Activated CD4-positive, CD25-positive, alpha-beta regulatory T cell treated with anti-CD3 and anti-CD28 coated beads, Interleukin-2, amount 50 U/mL, for 72 hours (primary cell): ENCODE results near the gene ANKRD34A.

ENCODE experiments used
- DNase-seq: peaks from one replicate; pipeline ENCODE4 v3.0.0; 2021

ANKRD34A gene

GRCh38 chr1:145990249-145990855, 26.0 kb upstream of the ANKRD34A start:
- no peak for DNase-seq

GRCh38 chr1:145988773-145989172, 24.4 kb upstream of the ANKRD34A start:
- no peak for DNase-seq

- no peak for DNase-seq
These were observed 23.6 kb upstream of the ANKRD34A start for GRCh38 chr1:145987926-145988325.

- DNase-seq, result no peak
These were observed 22.2 kb upstream of the ANKRD34A start for GRCh38 chr1:145986551-145986950.

GRCh38 chr1:145985502-145986439, 21.4 kb upstream of the ANKRD34A start:
- DNase-seq, result no peak

- no peak for DNase-seq
These were observed 20.7 kb upstream of the ANKRD34A start for GRCh38 chr1:145985129-145985501.

- no peak for DNase-seq
These were observed 19.8 kb upstream of the ANKRD34A start for GRCh38 chr1:145983960-145984830.

GRCh38 chr1:145983206-145983675, 18.9 kb upstream of the ANKRD34A start:
- DNase-seq, result no peak

GRCh38 chr1:145982010-145982723, 17.8 kb upstream of the ANKRD34A start:
- DNase-seq, result no peak

GRCh38 chr1:145980457-145980994, 16.2 kb upstream of the ANKRD34A start:
- DNase-seq, result no peak

GRCh38 chr1:145979746-145980456, 15.5 kb upstream of the ANKRD34A start:
- no peak for DNase-seq

- DNase-seq, result peak; percentile 69
These were observed 14.7 kb upstream of the ANKRD34A start for GRCh38 chr1:145978854-145979745.

- DNase-seq, result no peak
These were observed 14.1 kb upstream of the ANKRD34A start for GRCh38 chr1:145978471-145978853.

GRCh38 chr1:145977486-145978470, 13.4 kb upstream of the ANKRD34A start:
- peak; percentile 66 for DNase-seq

- no peak for DNase-seq
These were observed 12.6 kb upstream of the ANKRD34A start for GRCh38 chr1:145977016-145977415.

- no peak for DNase-seq
These were observed 10.8 kb upstream of the ANKRD34A start for GRCh38 chr1:145975216-145975615.

GRCh38 chr1:145974721-145975120, 10.3 kb upstream of the ANKRD34A start:
- DNase-seq, result no peak

- DNase-seq, result no peak
These were observed 8.2 kb upstream of the ANKRD34A start for GRCh38 chr1:145972580-145972979.

- no peak for DNase-seq
These were observed 2.9 kb upstream of the ANKRD34A start for GRCh38 chr1:145967288-145967687.
